Activated T-cell treated with anti-CD3 and anti-CD28 coated beads, Interleukin-2, amount 50 U/mL, for 48 hours (primary cell): ENCODE measurements around the gene TNP1.

Experiments
- DNase-seq, 2 experiments: peaks; one replicate each; pipeline ENCODE4 v3.0.0-alpha.2; 2020

Gene TNP1

DNA sequence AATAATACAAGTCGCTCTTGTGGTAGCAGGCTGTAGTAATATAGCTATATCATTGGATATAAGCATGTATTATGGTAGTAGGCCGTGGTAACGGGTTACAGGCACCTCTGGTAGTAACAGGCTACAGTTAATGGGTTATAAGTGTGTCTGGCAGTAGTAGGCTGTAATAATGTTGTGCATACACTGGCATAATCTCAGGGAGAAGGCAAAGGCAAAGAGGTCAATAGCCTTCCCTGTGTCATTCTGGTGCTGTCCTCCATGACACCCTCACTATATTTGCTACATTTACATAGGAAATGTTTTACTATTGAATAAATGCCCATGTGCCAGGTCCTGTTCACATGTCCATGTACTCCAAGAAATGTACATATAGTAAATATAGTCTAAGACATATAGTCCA is 12.8 kb upstream of the TNP1 start:
- no peak for DNase-seq

DNA sequence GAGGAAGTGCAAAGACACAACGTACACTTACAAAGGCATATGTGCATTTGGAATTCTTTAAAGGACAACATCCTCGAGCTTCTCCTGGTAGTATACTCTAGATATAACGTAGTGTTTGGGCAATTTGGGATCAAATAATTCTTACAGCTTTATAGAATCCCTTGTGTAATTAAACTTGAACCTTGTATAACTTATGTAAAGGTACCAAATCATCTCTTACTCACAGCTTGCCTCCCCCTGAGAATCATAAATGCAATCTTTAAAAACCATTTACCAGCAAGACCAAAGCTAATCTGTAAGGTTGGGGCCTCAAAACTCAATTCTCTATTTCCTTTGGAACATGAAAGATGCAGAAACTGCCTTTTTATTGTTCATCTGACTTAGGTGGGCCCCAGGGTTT is 12.2 kb upstream of the TNP1 start:
- DNase-seq: no peak

DNA sequence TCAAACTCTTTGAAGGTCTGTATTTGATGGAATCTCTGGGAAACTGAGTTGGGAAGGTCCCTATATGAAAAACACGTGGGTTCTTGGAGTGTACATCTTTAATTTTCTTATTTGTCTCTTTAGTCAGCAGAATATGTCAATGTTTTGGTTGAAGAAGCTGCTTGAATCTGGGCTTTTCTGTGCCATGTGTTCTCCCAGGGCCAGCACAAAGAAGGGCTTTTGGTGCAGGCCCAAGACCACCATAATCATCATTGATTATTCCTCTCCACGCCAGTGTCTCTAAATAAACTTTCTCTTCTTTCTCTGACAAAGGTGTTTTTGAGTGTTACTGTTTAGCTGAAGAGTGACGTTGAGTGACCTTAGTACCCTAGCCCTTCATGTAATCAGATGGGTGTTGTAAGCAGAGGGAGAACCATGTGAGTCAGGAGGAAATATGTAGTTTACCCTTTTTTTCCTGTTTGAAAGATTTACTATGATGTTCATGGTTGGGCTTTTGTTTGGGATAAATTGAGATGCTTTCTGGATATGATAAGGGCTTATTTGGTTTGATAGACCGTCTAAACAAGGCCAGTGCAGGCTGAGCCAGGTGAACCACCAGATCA is 11.6 kb upstream of the TNP1 start:
- no peak for DNase-seq

DNA sequence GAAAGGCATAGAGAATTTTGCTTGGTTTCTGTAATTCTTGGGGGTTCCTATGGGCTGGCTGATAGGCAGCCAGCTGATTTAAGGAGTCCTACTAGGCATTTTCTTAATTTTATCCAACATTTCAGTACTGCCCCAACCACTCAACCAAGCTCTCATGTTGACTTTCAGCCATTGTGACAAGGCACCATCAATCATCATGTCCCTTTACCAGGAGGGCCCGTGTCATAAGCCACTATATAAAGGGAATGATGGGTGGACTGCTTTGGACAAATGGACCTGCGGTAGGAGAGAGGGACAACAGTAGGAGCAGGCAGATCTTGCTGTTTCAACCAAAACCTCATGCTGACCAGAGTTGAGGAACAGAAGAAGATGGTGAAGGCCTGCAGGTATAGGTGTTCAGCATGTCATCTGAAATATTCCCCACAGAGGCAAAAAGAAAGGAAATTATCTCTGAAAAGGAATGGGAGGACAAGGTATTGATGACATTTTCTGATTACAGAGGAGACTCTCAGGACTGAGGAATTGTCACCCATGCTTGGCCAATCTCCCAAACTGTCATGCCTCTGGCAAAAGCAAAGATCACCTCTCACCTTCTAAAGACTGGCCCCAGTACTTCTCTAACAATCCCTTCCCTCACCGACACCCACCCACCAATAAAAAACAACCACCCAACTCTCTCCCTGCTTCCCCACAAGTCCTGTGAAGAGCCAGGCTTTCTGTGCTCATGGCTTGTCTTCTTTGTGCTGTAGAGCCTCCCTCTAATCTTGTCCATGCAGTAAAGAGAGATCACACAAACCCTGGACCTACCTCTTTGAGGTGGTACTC is 10.9 kb upstream of the TNP1 start:
- no peak for DNase-seq

DNA sequence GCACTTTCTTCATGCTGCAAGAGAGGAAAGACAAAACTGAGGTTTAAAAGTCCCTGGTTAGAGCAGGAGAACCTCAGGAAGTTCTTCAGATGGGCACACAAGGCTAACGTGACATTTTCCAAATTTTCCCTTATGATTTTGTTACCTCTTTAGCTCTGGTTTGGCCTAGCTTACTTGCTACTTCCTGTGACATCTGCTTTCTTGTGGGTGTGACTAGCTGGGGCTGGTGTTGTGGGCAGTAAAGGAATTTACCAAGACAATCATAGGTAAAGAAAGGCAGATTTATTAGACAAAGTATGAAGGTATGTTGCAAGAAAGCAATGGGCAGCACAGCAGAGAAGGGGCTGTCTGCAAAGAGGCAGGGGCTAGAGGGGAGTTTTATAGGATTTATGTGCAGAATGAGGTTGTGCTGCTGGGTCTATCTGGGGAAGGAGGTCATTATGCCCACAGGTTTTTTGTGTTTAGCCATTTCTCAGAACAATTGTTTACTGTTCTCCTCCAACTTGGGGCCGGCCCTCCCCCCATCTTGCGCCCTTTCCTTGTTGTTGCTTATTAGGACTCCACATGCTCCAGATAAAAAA is 6.7 kb upstream of the TNP1 start:
- DNase-seq: no peak

DNA sequence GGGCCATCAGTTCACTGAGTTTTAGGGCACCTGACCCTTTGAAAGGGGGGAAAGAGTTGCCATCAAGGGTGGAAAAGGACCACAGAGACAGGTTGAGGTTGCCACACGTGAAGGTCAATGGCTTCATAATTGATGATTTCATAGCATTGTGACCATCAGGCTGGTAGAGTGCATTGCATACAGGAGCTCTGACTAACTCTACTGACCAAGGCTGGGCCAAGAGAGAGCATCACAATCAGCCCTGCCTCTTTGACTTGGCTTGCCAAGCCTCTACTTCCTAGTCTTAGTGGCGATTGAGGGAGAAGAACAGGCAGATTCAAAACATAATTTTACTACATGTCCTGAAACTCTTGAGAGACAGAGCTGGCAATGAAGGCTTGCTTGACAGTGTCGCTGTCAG is 5.8 kb upstream of the TNP1 start:
- DNase-seq: no peak

DNA sequence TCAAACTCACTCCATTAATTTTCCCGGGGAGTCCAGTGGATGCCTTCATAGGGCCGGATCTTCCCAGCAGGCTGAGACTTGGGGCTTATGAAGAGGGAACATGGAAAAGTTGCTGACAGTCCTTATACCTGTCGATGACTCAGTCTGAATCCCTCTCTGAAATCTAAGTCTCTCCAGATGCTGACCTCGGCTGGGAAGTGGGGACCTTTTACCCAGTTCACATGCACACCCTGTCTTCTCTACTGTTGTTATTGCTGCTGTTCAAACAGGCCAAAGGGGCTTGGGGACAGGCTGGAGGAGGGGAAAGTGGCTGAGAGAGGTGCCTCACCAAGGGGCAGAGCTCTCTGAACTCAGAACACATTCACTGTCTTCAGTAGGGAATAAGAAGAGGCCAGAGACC is 4.1 kb upstream of the TNP1 start:
- DNase-seq: no peak

DNA sequence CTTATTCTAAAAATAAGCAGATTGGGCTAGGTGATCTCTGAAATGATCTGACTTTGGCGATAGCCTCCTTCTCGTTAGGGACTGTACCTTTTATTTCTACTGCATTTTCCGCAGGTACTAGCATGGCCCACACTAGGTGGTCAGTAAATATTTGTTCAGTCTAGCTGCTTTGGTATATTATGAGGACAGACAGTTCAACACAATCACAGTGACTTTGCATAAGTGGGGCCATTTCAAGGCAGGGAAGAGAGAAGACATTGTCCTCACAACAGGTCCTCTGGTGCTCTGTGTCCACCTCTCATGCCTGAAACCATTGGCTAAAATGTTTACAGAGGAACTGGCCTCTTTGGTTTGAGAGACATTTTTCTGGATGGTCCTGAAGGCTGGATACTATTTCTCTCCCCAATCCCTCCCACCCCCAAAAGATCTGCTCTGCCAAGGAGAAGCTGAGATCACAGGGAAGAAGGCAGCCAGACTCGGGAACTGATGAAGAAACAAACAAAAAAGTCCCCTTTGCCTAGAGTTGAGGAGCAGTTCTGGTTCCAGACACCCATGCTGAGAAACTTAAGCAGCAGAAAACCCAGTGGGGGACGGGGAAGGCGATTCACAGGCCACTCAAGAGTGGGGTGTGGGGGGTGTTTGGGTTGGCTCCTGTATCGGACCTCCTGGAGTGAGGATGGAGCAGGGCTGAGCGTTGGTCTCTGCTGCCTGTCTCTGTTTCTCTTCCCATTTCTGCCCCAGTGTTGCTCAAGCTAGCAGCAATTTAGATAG is 2.9 kb upstream of the TNP1 start:
- no peak for DNase-seq

DNA sequence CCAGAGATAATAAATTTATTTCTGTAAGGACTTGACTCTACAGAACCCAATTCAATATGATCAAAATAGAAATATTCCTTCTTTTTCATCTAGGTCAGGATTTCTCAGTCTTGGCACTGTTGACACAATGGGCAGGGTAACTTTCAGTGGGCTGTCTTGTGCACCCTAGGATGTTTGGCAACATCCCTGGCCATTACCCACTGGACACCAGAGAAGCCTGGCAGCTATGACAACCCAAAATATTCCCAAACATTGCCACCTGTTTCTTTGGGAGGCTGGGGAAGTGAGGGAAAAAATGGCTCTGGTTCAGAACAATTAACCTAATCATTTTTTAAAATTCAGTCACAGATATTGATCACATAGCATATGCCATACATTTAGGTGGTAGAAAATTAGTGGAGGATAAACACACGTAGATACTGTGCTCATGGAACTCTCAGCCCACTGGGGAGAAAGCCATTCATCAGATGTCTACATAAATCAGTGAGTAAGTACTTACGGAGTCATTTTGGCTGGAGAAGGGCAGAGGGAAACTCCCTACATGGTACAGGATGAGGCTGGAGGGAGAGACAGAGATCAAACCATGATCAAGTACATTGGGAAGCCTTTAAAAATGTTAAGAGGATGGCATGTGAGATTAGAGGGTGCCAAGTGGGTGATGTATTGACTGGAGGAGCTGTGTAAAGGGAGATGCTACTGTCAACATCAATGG is 718 bp upstream of the TNP1 start:
- no peak for DNase-seq

DNA sequence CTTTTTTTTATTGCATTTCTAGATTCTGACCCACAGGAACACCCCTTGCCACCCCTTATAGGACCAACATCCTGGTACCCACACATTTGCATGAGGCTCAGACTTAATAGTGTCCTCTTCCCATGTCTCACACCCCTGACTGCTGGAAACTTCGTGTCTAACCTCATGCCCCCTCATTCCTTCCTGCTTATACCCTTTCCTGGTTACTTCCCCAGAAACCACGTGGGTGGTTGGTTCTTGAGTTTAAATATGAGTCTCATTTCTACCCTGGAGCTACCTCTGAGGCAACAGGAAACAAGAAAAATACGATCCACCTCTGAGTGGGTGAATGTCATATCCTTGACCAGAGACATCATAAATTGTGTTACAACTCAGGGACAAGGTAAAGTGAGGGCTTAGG is 1.6 kb downstream of the TNP1 start:
- DNase-seq: peak; percentile 32 to 35

DNA sequence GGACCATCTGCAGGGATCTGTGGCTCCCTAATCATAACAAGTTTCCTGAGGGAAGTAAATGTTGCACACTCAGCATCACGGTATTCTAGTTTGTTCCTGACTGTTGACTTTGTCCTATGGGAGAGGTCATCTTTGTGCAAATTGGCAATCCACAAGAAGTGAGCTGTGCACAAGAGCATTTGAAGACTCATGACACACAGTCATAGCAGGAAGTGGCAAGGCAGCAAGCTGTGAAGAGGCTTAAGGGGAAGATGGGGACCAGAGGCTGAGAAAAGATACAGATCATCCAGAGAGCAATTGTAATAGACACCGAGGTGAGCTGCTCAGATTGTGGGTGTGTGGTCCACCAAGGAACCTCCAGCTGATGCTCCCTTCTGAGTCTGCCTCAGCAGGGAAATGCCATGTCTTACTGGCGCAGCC is 2.7 kb downstream of the TNP1 start:
- DNase-seq: peak; percentile 29 to 37

DNA sequence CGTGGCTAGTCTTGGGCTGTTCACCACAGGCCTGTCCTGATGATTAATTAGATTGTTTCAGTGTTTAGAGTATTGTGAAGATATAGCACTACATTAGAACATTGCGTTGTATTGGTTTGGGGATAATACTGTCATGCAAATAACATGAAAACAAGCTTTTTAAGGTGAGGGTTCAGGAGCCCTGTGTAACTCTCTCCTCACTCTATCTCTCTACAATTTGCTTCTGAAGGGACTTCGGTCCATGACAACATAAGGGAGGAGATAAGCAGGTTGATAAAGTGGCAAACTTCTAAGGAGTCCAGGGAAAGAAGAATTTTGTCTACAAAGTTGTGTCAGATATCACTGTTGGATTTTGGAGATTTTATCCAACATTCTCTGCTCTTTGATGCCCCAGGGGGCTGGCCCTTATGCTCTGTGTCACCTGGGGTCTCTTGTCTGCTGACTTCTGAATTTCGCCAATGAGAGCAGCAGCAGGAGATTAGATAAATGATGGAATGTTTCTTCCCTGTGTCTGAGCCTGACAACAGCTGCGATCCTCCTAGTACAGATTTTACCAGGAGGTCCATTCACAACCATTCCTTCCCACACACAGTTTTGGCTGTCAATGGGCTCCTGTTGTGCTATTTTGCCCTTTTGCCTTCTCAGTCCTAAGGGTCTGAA is 3.3 kb downstream of the TNP1 start:
- DNase-seq: no peak

DNA sequence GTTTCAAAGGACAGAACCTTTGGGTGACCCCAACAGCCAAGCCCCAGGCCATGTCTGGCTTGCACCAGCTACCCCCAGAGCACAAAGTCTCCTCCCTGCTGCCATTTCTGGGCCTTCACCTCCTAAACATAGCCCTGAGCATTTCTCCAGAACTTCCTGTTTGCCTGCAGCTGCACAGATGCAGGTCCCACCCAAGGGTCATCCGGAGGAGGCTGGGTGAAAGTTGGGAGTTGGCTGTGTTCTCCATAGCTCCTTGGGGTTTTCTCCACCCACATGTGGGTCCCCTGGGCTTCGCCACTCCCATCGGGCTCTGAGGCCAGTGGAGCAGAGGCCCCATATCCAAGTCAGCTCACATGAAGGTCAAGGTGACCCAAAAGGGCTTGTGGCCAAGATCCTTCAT is 4.3 kb downstream of the TNP1 start:
- DNase-seq: no peak

DNA sequence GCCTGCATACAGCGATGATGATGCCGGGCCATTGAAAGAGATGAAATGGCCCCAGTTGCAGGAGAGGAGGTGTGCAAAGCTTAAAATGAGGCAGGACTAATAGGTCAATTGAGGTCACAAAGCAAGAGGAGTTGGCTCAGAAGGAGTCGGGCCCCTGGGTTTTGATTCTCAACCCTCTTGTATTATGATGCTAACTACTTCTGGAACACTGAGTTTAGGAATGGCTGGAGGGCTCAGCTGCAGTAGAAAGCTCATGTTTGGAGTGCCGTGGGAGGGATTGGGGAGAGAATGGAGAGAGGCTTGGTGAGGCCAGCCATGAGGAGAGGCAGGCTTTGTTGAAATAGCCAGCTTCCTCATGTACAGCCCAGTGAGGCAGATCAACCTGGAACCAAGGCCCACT is 4.8 kb downstream of the TNP1 start:
- DNase-seq: no peak

DNA sequence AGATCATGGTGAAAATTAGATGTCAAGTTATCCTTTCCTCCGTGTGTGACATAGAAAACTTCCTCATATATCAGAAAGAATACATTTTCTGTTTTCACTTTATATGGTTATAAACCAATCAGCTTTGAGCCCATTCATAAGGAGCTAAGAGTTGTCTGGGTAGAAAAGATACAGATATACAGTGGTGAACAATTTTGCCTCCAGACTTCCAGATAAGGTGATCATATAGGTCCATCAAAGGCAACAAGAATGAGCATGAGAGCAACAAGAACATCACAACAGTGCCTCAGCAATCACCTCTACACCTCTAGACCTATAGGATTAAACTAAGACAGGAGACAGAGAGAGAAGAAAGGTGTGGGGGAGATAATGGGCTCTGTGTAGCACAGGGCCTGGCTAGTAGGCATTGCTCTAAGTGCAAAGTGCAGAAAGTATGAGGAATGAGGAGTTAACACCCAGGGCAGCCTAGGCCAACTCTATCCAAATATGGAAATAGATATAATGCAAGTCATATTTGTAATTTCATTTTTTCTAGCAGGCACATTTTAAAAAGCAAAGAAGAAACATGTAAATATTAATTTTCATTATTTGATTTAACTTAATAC is 8.3 kb downstream of the TNP1 start:
- no peak for DNase-seq

DNA sequence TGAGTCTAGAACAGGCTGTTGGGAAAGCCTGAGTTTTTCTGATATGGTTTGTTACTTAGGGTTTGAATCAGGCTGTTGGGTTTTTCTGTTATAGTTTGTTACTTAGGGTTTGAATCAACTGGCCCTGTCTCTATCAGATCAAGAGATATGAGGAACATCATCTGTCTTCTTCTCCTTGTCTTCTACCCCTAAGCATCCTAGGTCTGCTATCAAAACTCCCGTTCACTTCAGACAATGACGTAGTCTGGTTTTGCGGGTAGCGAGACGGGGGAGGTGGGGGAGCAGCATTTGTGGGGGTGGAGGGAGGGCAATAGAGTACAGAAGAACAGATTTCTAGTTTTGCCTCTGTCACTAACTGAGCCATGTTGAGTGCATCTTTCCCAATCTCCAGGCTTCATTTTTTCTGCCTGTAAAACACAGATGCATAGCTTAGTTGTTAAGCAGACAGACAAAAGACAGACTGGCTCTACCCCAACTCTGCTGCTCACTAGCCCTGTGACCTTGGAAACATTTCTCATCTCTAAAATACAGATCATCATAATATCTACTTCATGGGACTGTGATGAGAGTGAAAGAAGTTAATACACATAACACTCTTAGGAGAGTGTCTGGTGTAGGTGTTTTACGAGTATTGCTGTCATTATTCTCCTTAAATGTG is 9.1 kb downstream of the TNP1 start:
- no peak for DNase-seq

DNA sequence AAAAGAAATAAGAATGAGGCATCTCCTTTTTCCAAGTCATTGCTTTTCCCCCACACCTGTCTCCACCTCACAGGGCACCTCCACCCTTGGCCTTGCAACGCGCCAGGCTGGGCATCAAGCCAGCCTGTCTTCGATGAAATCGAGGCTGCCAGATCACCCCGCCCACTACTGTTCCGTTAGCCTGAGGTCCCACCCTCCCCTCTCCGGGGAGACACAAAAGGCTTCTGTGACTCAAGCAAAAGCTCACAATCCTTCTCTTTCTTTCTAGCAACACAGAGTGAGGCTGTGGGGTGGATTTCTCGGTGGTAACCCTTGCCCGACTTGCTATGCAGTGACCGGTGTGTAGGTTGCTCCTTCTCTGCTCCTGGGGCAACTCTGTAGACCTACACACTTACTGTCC is 9.9 kb downstream of the TNP1 start:
- peak; percentile 27 to 43 for DNase-seq

DNA sequence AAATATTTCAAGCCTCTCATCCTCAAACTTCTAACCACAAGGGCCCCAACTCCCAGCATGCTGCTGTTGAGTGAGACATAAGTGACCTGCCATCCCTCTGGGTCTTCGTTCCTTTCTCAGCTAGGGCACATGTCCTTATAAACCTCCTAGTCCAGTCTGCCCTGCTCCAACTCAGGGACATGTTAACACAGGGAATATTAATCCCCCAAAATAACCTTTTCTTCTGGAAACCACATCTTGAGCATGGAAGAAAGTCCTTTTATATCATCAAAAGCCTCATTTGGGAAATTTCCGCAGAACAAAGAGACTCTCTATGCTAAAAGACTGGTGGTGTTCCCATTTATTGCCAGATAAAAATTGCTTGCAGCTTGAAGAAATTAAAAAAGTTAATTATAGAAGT is 14.4 kb downstream of the TNP1 start:
- DNase-seq: no peak

DNA sequence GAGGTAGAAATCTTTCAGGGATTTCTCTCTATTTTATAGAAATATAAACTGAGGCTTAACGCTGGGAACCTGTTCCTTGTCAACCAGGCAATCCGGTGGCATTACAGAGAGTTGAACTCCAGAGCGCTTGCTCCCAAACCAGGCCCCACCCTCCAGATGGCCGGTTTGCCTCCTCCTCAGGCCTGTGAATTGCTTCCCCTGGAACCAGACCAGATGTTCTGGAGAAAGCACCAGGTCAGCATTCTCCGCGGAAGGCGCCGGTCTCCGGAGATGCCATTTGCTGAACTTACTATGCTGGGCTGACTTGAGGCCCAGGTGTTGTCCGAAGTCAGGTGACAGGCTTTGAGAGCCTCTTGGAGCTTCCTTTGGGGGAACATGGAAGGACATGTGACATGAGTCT is 17.2 kb downstream of the TNP1 start:
- DNase-seq: no peak

DNA sequence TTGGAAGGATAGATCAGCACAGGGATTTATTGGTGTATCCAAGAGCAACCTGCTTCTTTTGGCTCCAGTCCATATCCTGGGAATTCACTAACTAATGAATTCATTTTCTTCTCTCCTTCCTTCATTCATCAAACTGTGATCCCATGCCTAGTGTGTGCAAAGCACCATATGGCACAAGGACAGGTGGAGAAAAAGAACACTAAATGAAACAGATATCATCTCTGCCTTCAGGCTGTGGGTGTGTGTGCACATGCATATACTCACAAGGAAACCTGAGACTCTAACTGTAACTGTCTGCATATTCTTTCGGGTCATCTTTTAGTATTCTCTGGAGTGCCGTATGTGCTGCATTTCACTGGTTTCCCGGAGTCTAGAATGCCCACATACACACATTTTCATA is 20.2 kb downstream of the TNP1 start:
- no peak for DNase-seq

DNA sequence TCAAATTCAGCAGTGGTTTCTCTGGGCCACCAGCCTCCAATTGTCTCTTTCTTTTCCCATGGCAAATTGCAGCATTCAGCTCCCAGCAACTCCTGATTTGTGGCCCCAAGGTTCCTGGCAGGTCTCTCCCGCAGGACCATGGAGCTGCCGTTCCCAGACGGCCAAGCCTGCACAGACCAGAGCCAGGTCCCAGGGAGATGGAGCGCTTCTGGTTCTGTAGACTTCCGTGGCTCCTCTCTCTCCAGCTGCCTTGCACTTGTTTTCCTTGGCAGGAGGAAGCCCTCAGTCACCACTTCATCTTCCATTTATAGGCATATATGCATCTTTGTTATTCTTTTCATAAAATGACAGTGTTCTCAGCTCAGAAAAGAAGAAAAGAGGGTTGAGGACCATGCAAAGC is 21.7 kb downstream of the TNP1 start:
- DNase-seq: no peak

DNA sequence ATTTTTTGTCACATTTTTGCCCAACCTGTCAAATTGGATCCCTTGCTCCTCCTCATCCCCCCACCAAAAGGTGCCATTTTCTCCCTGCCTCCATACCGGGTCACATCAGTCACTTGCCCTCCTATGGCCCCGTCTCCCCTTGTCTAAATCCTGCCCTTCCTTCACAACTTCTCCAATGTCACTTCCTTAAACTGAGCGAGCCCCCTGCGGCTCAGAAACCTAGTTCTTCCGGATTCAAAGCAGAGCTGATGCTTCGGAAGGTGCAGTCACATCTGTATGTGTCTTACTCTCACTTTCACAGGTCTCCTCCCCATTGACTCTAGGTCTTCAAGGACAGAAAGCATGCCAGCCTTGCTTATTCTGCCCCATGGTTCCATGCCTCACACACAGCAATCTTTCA is 22.1 kb downstream of the TNP1 start:
- DNase-seq: no peak
